GM12891 (cell line): Measurements from ENCODE around the gene ATP5ME.

Source experiments
- PAX5 ChIP-seq: IDR thresholded peaks from 2 replicates; pipeline ENCODE4 v1.6.1; 2011; ENCODE audit warnings: low read length, moderate library complexity, mild to moderate bottlenecking; ENCODE audit not compliant: insufficient read depth, severe bottlenecking
- POLR2A ChIP-seq: IDR thresholded peaks from 2 replicates; pipeline ENCODE4 v1.6.1; 2011; ENCODE audit warnings: low read depth, low read length, control low read depth
- POLR2AphosphoS5 ChIP-seq: IDR thresholded peaks from 2 replicates; pipeline ENCODE4 v1.6.1; 2011; ENCODE audit warnings: low read depth, low read length, control low read depth
- POU2F2 ChIP-seq: IDR thresholded peaks from 2 replicates; pipeline ENCODE4 v1.6.1; 2011; ENCODE audit warnings: low read depth, mild to moderate bottlenecking, control low read depth, low read length, moderate library complexity
- TAF1 ChIP-seq: IDR thresholded peaks from 2 replicates; pipeline ENCODE4 v1.6.1; 2011; ENCODE audit warnings: low read depth, low read length, control low read depth

DNA sequence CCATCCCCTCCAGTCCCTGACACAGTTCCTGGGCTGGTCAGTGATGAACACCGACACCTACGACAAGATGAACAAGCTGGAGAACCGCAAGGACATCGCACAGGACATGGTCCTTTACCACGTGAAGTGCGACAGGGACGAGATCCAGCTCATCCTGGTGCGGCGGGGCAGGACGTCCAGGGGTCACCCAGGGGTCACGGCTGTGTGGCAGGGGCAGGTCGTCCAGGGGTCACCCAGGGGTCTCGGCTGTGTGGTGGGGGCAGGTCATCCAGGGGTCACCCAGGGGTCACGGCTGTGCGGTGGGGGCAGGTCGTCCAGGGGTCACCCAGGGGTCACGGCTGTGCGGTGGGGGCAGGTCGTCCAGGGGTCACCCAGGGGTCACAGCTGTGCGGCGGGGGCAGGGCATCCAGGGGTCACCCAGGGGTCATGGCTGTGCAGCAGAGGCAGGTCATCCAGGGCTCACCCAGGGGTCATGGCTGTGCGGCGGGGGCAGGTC, 16.7 kb downstream of the ATP5ME start:
- TF ChIP-seq POU2F2 (no peak), POLR2A (no peak), POLR2AphosphoS5 (no peak), TAF1 (no peak), PAX5 (no peak)
